Panc1 (cell line): ENCODE measurements around the gene PRRG4. TPM values are rescaled to one million over a fixed set of nuclear protein-coding genes. Genes with fewer than 3 reads are reported as not detected.

ENCODE experiments used
- ATAC-seq: fragments of 200-7000 bp; cut with Tn5 transposase; 2 replicates; pipeline ENCODE4 v1.9.1; 2020; ENCODE audit warnings: mild to moderate bottlenecking, moderate library complexity
- BruUV-seq: library from RNA; stranded (reverse); fragments of 400-500 nt; replicated peaks from 2 replicates; lab custom pipeline; 2021; lab: Mats Ljungman, UMichigan
- CTCF ChIA-PET: fragments of 300-600 bp; sonication (Branson Sonifier 250); formaldehyde crosslinking; loops from one replicate; lab custom pipeline; 2022; ENCODE audit warnings: antibody characterized with exemption; lab: Charles Lee
- POLR2A ChIA-PET: fragments of 300-600 bp; sonication (Branson Sonifier 250); formaldehyde crosslinking; loops from one replicate; lab custom pipeline; 2022; ENCODE audit warnings: antibody characterized with exemption; lab: Charles Lee
- DNase-seq: peaks from one replicate; pipeline ENCODE4 v3.0.0-alpha.2; 2010; ENCODE audit warnings: low read depth, low spot score
- H3K27ac ChIP-seq: 2 replicates; pipeline ENCODE4 v1.5.1; 2011; ENCODE audit warnings: mild to moderate bottlenecking, low read length, inconsistent platforms
- H3K27me3 ChIP-seq: fragments of 200-500 bp; sonication (Bioruptor generic); 2 replicates; pipeline ENCODE4 v1.6.0; 2014; ENCODE audit warnings: low read length, inconsistent platforms; ENCODE audit not compliant: control insufficient read depth, insufficient read depth
- H3K36me3 ChIP-seq: fragments of 200-500 bp; sonication (Bioruptor generic); 2 replicates; pipeline ENCODE4 v1.5.1; 2014; ENCODE audit warnings: inconsistent platforms, mild to moderate bottlenecking, low read length, moderate library complexity; ENCODE audit not compliant: control insufficient read depth, insufficient read depth
- H3K4me1 ChIP-seq: 2 replicates; pipeline ENCODE4 v1.5.1; 2011; ENCODE audit warnings: inconsistent platforms, mild to moderate bottlenecking, low read length, moderate library complexity; ENCODE audit not compliant: control insufficient read depth, insufficient read depth
- H3K4me3 ChIP-seq, 2 experiments: 2 replicates each; pipeline ENCODE4 v1.5.1; 2011 to 2012; ENCODE audit warnings: low read depth in 2 of 2, low read length in 2 of 2, mild to moderate bottlenecking in 2 of 2, inconsistent platforms in 1 of 2, moderate library complexity in 1 of 2
- H3K9me3 ChIP-seq: fragments of 200-500 bp; sonication (Bioruptor generic); 2 replicates; pipeline ENCODE4 v1.5.1; 2014; ENCODE audit warnings: low read depth, mild to moderate bottlenecking, inconsistent platforms, low read length, moderate library complexity; ENCODE audit not compliant: control insufficient read depth, insufficient read depth
- POLR2AphosphoS5 ChIP-seq: IDR thresholded peaks from 2 replicates; pipeline ENCODE4 v1.6.1; 2012; ENCODE audit warnings: mild to moderate bottlenecking, low read depth, low read length, moderate library complexity
- SIN3A ChIP-seq: IDR thresholded peaks from 2 replicates; pipeline ENCODE4 v1.6.1; 2012; ENCODE audit warnings: low read depth, mild to moderate bottlenecking, low read length, moderate library complexity, borderline replicate concordance; ENCODE audit not compliant: insufficient read depth
- TCF7L2 ChIP-seq: IDR thresholded peaks from 2 replicates; pipeline ENCODE4 v1.6.1; 2011; ENCODE audit warnings: mild to moderate bottlenecking, low read depth, low read length, inconsistent platforms
- in situ Hi-C: cut with HindIII; loops from 2 replicates; pipeline ENCODE4 v1.10.0; 2016; ENCODE audit warnings: low sequenced_read_pairs, low pct_unique_long_range_greater_than_20kb
- intact Hi-C: fragments of 100-400 bp; cut with micrococcal nuclease; formaldehyde crosslinking; loops from one replicate; pipeline ENCODE4 v1.10.0; 2022; ENCODE audit not compliant: unreplicated experiment
- total RNA-seq: library from RNA; stranded (reverse); gene quantifications from one replicate; pipeline ENCODE4 v1.2.1, GENCODE V29; 2021; ENCODE audit not compliant: unreplicated experiment
- TF ChIP-seq, protein P1 (sequence below): fragments of 450-650 bp; IDR thresholded peaks from 2 replicates; pipeline ENCODE4 v1.5.1; 2017; ENCODE audit warnings: mild to moderate bottlenecking
- TF ChIP-seq, protein P2 (sequence below), 2 experiments: IDR thresholded peaks; 2 replicates each; pipeline ENCODE4 v1.6.1; 2011 to 2012; ENCODE audit warnings: low read depth in 2 of 2, control low read depth in 1 of 2, low read length in 1 of 2, mild to moderate bottlenecking in 1 of 2, moderate library complexity in 1 of 2; ENCODE audit not compliant: insufficient read depth in 1 of 2

PRRG4 gene
- total RNA-seq, 1 experiment from 2014 or later = 0.87 TPM

DNA sequence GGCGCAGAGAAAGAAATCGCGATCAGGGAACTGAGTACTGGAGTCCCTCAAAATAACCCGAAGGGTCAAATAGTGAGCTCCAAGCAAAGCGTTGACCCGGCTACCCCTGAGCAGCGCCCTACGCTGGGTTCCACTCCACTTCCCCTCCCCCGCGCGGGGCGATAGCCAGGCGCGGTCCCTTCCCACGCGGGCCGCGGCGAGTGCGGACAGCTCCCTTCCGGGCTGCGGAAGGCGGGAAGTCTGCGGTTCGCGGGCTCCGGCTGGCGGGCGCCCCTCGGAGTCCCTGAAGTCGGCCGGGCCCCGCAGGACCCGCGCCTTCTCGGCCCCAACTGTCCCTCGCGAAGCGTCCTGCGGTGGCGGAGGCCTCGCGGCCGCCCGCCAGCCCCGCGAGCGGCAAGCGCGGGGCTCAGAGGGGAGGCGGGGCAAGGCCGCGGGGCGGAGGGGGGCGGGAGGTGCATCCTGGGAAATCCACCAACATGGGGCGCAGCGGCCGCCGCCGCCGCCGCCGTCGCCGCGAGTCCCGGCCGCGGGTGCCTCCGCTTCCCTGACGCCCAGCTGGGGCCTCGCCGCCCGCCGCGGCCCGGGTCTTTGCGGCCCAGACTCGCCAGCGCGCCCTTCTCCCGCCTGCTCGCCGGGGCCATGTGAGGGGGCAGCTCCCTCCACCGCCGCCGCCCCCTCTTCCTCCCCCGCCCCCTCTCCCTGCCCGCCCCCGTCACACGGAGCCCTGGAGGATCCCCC is 62.8 kb downstream of the PRRG4 start, which contains the start of gene QSER1:
Gene QSER1 (plus strand): TSS at position 457 of the 738 bp plus-strand sequence. CDS start 315 bp downstream, outside the sequence.
- CTCF ChIA-PET = interaction anchor here (0.6 to 0.7 kb wide), 2 partner anchors 21 to 79 kb away, joined by 3 to 7 read pairs; no protein-coding TSS in a partner anchor

DNA sequence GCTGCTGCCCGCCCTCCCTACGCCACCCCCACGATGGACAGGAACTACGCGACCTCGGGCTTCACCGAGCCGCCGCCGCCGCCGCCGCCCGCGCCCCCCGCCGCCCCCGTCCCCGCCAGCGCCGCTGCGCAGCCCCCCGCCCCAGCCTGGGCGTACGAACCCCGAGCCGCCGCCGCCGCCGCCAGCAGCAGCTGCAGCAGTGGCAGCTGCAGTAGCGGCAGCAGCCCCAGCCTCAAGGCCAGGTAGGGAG is 63.3 kb downstream of the PRRG4 start:
- no TSS peak for BruUV-seq
- H3K36me3 ChIP-seq = no peaks in the 10 kb centered on the region; the same call in 1 of the 2 replicates
- H3K27me3 ChIP-seq = no peaks in the 10 kb centered on the region
- peak overlapping the region; percentile 85 to 92 for H3K4me3 ChIP-seq
- in situ Hi-C loops (no loop called here), intact Hi-C loops (no loop called here)
- ATAC-seq (no peak; the same call in 1 of the 2 replicates), DNase-seq (no peak)
- H3K9me3 ChIP-seq = no peaks in the 10 kb centered on the region
- TF ChIP-seq, protein P1, sequence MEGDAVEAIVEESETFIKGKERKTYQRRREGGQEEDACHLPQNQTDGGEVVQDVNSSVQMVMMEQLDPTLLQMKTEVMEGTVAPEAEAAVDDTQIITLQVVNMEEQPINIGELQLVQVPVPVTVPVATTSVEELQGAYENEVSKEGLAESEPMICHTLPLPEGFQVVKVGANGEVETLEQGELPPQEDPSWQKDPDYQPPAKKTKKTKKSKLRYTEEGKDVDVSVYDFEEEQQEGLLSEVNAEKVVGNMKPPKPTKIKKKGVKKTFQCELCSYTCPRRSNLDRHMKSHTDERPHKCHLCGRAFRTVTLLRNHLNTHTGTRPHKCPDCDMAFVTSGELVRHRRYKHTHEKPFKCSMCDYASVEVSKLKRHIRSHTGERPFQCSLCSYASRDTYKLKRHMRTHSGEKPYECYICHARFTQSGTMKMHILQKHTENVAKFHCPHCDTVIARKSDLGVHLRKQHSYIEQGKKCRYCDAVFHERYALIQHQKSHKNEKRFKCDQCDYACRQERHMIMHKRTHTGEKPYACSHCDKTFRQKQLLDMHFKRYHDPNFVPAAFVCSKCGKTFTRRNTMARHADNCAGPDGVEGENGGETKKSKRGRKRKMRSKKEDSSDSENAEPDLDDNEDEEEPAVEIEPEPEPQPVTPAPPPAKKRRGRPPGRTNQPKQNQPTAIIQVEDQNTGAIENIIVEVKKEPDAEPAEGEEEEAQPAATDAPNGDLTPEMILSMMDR = no peak
- TF ChIP-seq, protein P2, sequence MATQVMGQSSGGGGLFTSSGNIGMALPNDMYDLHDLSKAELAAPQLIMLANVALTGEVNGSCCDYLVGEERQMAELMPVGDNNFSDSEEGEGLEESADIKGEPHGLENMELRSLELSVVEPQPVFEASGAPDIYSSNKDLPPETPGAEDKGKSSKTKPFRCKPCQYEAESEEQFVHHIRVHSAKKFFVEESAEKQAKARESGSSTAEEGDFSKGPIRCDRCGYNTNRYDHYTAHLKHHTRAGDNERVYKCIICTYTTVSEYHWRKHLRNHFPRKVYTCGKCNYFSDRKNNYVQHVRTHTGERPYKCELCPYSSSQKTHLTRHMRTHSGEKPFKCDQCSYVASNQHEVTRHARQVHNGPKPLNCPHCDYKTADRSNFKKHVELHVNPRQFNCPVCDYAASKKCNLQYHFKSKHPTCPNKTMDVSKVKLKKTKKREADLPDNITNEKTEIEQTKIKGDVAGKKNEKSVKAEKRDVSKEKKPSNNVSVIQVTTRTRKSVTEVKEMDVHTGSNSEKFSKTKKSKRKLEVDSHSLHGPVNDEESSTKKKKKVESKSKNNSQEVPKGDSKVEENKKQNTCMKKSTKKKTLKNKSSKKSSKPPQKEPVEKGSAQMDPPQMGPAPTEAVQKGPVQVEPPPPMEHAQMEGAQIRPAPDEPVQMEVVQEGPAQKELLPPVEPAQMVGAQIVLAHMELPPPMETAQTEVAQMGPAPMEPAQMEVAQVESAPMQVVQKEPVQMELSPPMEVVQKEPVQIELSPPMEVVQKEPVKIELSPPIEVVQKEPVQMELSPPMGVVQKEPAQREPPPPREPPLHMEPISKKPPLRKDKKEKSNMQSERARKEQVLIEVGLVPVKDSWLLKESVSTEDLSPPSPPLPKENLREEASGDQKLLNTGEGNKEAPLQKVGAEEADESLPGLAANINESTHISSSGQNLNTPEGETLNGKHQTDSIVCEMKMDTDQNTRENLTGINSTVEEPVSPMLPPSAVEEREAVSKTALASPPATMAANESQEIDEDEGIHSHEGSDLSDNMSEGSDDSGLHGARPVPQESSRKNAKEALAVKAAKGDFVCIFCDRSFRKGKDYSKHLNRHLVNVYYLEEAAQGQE (IDR thresholded peaks at IDR 0.05; ENCODE audit: insufficient read depth in 1 of 2, low read depth in 2 of 2, low read length in 1 of 2) = no peak
- ChIA-PET CTCF (interaction anchor here (0.7 kb wide), 1 partner anchor 79 kb away, joined by 3 read pairs; no protein-coding TSS in a partner anchor), POLR2A (interaction anchor here (0.5 kb wide), 1 partner anchor 16 kb away, joined by 5 read pairs; no protein-coding TSS in a partner anchor)
- peak overlapping the region; percentile 81; the same call in 1 of the 2 replicates for H3K27ac ChIP-seq
- H3K4me1 ChIP-seq = peaks cover 27% of the 10 kb centered on the region

More for the DNA sequence above, 62.8 kb downstream of the PRRG4 start, which contains the start of gene QSER1:
- BruUV-seq = no TSS peak
- ATAC-seq (peak; percentile 86), DNase-seq (peak; percentile 28)
- TF ChIP-seq TCF7L2 = no peak
- TF ChIP-seq POLR2AphosphoS5 = peak; percentile 79
- TF ChIP-seq, protein P2 (IDR thresholded peaks at IDR 0.05; ENCODE audit: insufficient read depth in 1 of 2, low read depth in 2 of 2, low read length in 1 of 2) = peak; percentile 52 to 65; a peak in 2 of 4 replicates
- peak; percentile 88; the same call in 1 of the 2 replicates for TF ChIP-seq SIN3A
- TF ChIP-seq, protein P1 = no peak
- Histone ChIP-seq H3K4me1 (peaks cover 27% of the 10 kb centered on the region), H3K9me3 (no peaks in the 10 kb centered on the region), H3K4me3 (peak within 1 kb of the TSS; percentile 92 to 95), H3K27ac (peak within 1 kb of the TSS; percentile 98), H3K27me3 (no peaks in the 10 kb centered on the region), H3K36me3 (no peaks in the 10 kb centered on the region; the same call in 1 of the 2 replicates)
- POLR2A ChIA-PET = interaction anchor here (0.5 to 0.7 kb wide), 3 partner anchors 12 to 1380 kb away, joined by 3 to 6 read pairs (median 5); no protein-coding TSS in a partner anchor
- in situ Hi-C loops = no loop called here
- intact Hi-C loops = no loop called here
